SU-DHL-6 (cell line): ENCODE results near the gene SAP130.

Source experiments
- CTCF ChIP-seq: fragments of 200-600 bp; sonication (generic); IDR thresholded peaks from one replicate; pipeline ENCODE4 v1.5.1; 2017; ENCODE audit warnings: antibody characterized with exemption, mild to moderate bottlenecking, low read length, moderate library complexity; ENCODE audit not compliant: insufficient read depth, poor library complexity, severe bottlenecking
- EZH2phosphoT487 ChIP-seq: fragments of 200-600 bp; sonication (generic), shearing (Covaris generic); conservative IDR thresholded peaks from 2 replicates; pipeline ENCODE4 v1.6.1; 2018; ENCODE audit warnings: mild to moderate bottlenecking, antibody characterized with exemption, low read length, moderate library complexity, mixed read lengths

GRCh38 chr2:127985735-127986134, 42.1 kb downstream of the SAP130 start:
- TF ChIP-seq CTCF (no peak), EZH2phosphoT487 (no peak)
